Mesodermal cell (in vitro differentiated cells): ENCODE results near the gene COL6A2.
"Not testable (repeated sequence)": the region's sequence is repeated elsewhere in the genome, so short reads cannot be mapped to it uniquely, and the experiment has no call there.

Experiments used
- H3K27ac ChIP-seq: 2 replicates; pipeline ENCODE4 v1.7.0; 2013; ENCODE audit warnings: mild to moderate bottlenecking, low read depth, low read length, moderate library complexity; ENCODE audit not compliant: severe bottlenecking
- H3K36me3 ChIP-seq: 2 replicates; pipeline ENCODE4 v1.7.1; 2013; ENCODE audit warnings: mild to moderate bottlenecking, low read length, moderate library complexity; ENCODE audit not compliant: control insufficient read depth, insufficient read depth
- H3K4me1 ChIP-seq: one replicate; pipeline ENCODE4 v1.7.1; 2013; ENCODE audit warnings: mild to moderate bottlenecking, low read length; ENCODE audit not compliant: insufficient read depth, control insufficient read depth, poor library complexity, severe bottlenecking
- H3K4me3 ChIP-seq: 2 replicates; pipeline ENCODE4 v1.7.0; 2013; ENCODE audit warnings: low read length, control low read depth, mild to moderate bottlenecking; ENCODE audit not compliant: insufficient read depth, poor library complexity, severe bottlenecking; ENCODE audit errors: extremely low read depth
- H3K9me3 ChIP-seq: 2 replicates; pipeline ENCODE4 v1.7.1; 2013; ENCODE audit warnings: mild to moderate bottlenecking, low read length, moderate library complexity; ENCODE audit not compliant: control insufficient read depth
- WGBS, 2 experiments: methylation state at CpG; one replicate each; pipeline ENCODE4 v1.1.5; 2013; ENCODE audit warnings: missing lambda C conversion rate in 2 of 2; ENCODE audit not compliant: insufficient coverage in 2 of 2; 5-methylcytosine and 5-hydroxymethylcytosine counted together

COL6A2 gene

DNA sequence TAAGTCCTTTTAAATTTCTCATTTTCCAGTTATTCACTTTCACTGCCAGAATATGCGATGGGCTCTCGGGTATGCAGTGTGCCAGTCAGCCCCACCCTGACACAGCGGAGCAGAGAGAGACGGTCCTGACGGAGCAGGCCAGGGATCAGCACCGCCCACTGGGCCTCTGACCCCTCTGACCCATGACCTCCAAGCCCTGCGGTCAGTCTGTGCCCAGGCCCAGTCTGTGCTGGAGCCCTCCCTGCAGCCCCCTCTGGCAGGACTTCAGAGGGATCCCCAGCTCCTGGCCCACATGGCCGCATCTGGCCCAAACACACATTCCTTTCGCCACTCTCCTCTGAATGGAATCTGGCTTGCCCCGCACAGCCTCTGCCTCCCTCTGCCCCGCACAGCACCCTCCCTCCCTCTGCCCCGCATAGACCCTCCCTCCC is 43.4 kb upstream of the COL6A2 start:
- no peak overlapping the region for H3K4me3 ChIP-seq
- WGBS, 2 experiments = 78 to 87% methylated on average over 9 to 10 of the region's 12 CpGs
- H3K4me1 ChIP-seq = peaks cover 16% of the 10 kb centered on the region
- H3K9me3 ChIP-seq = peaks cover 8% of the 10 kb centered on the region
- no peak overlapping the region for H3K27ac ChIP-seq
- no peaks in the 10 kb centered on the region for H3K36me3 ChIP-seq

DNA sequence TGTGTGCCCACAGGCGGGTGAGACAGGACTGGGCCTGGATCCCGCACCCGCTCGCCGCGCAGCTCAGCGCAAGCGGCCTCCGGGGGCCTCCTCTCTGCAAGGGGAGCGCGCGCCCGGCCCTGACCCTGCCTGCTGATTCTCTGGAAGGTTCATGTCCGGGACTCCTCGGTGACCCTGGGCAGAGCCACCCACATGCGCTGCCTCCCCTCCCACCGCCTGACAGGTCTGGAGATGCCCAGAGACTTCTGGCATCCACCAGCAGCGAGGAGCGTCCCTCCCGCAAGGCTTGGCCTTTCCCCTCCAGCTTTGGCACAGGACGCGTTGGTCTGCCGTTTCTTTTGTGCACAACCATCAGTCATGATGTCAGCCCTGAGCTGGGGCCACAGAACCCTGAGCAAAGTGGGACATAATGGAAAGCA is 42.0 kb upstream of the COL6A2 start:
- Histone ChIP-seq H3K4me3 (no peak overlapping the region), H3K36me3 (no peaks in the 10 kb centered on the region), H3K27ac (no peak overlapping the region), H3K9me3 (peaks cover 14% of the 10 kb centered on the region), H3K4me1 (peaks cover 9% of the 10 kb centered on the region)
- 93 to 94% methylated on average over 21 to 22 of the region's 23 CpGs for WGBS, 2 experiments

DNA sequence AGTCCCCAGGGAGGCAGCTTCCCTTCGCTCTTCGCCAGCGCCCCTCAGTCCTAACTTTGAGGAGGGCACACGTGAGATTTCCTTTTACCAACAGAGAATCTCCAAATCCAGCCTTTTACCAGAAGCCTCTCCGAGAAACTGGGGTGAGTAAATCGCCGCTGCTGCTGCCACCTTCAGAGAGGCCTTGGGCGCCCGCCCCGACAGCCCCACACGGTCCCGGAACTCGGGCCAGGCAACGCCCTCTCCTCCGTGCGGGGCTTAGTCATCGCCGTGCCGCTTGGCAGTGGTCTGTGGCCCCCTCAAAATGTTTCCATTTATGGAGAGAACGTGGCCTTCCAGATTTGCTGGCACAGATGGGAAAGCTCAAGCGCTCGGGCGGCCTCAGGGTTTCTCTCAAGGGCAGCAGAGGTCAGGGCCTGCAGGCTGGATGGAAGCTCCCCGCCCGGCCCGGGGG is 41.4 kb upstream of the COL6A2 start:
- no peaks in the 10 kb centered on the region for H3K36me3 ChIP-seq
- peaks cover 9% of the 10 kb centered on the region for H3K4me1 ChIP-seq
- peaks cover 20% of the 10 kb centered on the region for H3K9me3 ChIP-seq
- no peak overlapping the region for H3K27ac ChIP-seq
- 87 to 89% methylated on average over 24 to 26 of the region's 26 CpGs for WGBS, 2 experiments
- H3K4me3 ChIP-seq = no peak overlapping the region

DNA sequence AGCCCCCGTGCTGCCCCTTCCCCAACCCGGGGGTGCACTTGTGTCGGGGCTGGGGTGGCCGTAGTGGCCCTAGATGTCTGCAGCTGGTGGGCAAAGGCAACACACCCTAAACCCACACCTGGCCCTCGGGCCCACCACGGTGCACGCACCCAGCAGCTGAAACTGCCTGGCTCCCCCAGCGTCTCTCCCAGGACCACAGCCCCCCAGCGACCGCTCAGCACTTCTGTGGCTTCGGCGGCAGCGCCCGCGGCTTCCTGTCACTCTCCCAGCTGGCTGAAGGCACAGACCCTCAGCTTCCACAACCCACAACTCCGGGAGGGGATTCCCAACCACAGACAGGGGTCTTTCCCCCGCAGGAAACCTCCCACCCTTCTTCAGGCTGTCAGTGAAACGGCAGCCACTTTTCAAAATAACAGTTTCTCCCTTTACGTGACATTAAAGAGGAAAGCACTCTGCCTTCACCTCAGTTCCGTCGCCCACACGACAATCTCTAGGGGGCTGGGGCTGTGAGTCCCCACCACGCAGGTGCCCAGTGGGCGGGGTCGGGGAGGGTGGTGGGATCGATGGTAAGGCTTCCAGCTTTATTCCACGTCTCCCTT is 40.7 kb upstream of the COL6A2 start:
- 90 to 92% methylated on average over 15 to 27 of the region's 27 CpGs for WGBS, 2 experiments
- H3K4me1 ChIP-seq = peaks cover 9% of the 10 kb centered on the region

DNA sequence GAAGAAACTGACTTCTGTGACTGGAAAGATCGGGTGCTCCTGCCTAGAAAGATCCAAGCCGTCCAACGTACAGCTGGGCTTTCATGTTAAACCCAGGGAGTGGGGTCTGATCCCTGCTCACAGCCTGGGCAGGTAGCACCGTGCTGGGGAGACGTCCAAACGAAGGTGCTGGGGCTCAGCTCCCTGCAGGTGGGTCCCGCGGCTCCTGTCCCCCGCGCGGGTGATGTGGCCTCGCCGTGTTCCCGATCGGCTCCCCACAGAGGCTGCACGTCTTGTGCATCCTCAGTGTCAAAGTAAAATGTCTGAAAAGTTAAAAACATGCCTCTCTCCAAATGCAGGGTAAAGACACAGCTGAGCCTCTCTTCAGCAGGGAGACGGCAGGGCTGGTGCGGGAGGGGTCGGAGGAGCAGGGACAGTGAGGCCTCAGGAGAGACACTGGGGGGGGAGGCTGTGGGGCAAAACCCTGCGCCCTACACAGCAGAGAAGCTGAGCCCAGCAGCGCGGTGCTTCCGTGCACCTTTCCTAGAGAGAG is 40.1 kb upstream of the COL6A2 start:
- no peak overlapping the region for H3K27ac ChIP-seq
- H3K4me1 ChIP-seq = peaks cover 9% of the 10 kb centered on the region
- H3K9me3 ChIP-seq = peaks cover 31% of the 10 kb centered on the region
- 89 to 91% methylated on average over 19 to 23 of the region's 23 CpGs for WGBS, 2 experiments
- H3K36me3 ChIP-seq = no peaks in the 10 kb centered on the region
- no peak overlapping the region for H3K4me3 ChIP-seq

More for the DNA sequence above, 40.7 kb upstream of the COL6A2 start:
- H3K27ac ChIP-seq = no peak overlapping the region
- no peak overlapping the region for H3K4me3 ChIP-seq
- H3K9me3 ChIP-seq = peaks cover 26% of the 10 kb centered on the region
- no peaks in the 10 kb centered on the region for H3K36me3 ChIP-seq

DNA sequence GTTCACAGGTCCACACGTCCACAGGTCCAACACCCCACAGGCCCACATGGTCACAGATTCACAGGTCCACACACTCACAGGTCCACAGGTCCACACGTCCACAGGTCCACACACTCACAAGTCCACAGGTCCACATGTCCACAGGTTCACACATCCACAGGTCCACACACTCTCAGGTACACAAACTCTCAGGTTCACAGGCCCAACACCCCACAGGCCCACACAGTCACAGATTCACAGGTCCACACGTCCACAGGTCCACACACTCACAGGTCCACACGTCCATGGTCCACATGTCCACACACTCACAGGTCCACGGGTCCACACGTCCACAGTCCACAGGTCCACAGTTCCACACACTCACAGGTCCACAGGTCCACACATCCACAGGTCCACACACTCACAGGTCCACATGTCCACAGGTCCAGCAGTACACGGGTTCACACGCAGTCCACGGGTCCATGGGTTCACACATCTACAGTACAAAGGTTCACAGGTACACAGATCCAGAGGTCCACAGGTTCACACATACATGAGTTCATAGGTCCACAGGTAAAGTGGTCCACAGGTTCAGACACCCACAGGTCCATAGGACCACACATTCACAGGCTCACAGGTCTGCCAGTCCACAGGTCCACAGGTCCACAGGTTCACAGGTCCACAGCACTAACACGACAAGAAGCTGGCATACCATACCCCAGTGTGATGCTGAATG is 39.3 kb upstream of the COL6A2 start:
- Histone ChIP-seq H3K27ac (no peak overlapping the region), H3K4me1 (peaks cover 6% of the 10 kb centered on the region), H3K9me3 (peaks cover 34% of the 10 kb centered on the region), H3K36me3 (no peaks in the 10 kb centered on the region), H3K4me3 (no peak overlapping the region)
- WGBS, 2 experiments = 81 to 91% methylated on average over 6 to 10 of the region's 10 CpGs

DNA sequence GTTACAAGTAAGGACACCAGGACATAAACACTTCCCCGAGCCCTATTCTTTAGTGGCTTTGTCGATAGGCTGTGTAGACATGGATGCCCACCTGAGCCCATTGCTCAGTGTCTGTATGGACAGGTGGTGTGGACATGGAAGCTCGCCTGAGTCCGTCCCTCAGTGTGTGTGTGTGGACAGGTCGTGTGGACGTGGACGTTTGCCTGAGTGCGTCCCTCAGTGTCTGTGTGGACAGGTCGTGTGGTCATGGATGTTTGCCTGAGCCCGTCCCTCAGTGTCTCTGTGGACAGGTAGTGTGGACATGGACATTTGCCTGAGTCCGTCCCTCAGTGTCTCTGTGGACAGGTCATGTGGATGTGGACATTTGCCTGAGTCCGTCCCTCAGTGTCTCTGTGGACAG is 38.7 kb upstream of the COL6A2 start:
- Histone ChIP-seq H3K4me3 (no peak overlapping the region), H3K27ac (no peak overlapping the region), H3K9me3 (peaks cover 34% of the 10 kb centered on the region), H3K36me3 (no peaks in the 10 kb centered on the region), H3K4me1 (peaks cover 6% of the 10 kb centered on the region)
- WGBS, 2 experiments = 85 to 86% methylated on average over 11 to 12 of the region's 12 CpGs

DNA sequence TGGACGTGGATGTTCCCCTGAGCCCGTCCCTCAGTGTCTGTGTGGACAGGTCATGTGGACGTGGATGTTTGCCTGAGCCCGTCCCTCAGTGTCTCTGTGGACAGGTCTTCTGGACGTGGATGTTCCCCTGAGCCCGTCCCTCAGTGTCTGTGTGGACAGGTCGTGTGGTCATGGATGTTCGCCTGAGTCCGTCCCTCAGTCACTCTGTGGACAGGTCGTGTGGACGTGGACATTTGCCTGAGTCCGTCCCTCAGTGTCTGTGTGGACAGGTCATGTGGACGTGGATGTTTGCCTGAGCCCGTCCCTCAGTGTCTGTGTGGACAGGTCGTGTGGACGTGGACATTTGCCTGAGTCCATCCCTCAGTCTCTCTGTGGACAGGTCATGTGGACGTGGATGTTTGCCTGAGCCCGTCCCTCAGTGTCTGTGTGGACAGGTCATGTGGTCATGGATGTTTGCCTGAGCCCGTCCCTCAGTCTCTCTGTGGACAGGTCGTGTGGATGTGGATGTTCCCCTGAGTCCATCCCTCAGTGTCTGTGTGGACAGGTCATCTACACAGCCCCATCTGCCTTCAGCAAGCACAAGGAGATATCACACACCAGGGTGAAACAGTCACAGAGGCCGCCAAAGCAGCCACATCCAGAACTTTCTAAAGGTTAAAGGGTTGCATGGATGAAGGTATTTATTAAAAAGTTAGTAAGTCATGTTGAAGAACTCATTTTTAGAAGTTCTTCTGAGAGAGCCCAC is 38.0 kb upstream of the COL6A2 start:
- H3K27ac ChIP-seq, H3K36me3 ChIP-seq, H3K4me3 ChIP-seq, H3K4me1 ChIP-seq: not testable (repeated sequence)
- peaks cover 34% of the 10 kb centered on the region for H3K9me3 ChIP-seq
- 94 to 96% methylated on average over 17 to 18 of the region's 21 CpGs for WGBS, 2 experiments

DNA sequence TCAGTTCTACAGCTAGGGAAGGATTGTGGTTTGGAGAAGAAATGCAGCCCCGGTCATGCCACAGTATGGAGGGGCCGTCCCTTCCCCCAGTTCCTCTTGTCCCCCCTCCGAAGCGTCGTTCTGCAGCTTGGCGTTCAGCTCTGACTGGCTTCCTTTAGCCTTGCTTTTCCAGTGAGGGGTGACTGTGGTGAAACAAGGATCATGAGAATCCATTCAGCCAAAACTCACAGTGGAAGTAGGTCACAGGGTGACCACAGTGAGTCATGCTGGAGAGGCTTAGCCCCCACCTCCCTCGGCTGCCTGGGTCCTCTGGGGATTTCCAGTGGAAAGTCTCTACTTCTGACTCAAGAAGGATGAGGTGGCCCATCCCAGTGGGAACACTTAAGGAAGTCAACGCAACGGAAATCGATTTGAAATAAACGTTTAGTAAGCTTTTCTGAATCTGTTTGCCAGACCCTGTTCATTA is 37.3 kb upstream of the COL6A2 start:
- H3K4me1 ChIP-seq = peaks cover 6% of the 10 kb centered on the region
- no peak overlapping the region for H3K27ac ChIP-seq
- H3K36me3 ChIP-seq = no peaks in the 10 kb centered on the region
- H3K4me3 ChIP-seq = no peak overlapping the region
- H3K9me3 ChIP-seq = peaks cover 34% of the 10 kb centered on the region
- 90 to 93% methylated on average over 7 to 9 of the region's 11 CpGs for WGBS, 2 experiments

DNA sequence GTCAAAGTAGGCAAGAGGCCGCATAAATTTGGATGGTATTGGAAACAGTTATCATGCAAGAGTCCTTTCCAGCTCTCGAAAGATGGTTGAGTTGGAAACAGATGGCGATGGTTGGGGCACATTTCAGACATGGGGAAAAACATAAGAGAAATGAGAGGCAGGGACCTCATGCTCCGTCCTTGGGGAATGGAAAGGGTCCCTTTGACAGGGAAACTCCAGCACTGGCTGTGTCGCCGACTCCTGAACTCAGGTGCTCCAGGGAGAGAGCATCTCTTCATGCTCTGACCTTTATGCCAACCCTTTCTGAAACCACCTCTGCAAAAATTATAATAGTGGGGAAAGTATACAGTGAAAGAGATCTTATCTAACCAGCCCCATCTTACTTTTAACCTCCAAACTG is 36.8 kb upstream of the COL6A2 start:
- H3K27ac ChIP-seq = no peak overlapping the region
- H3K4me1 ChIP-seq = peaks cover 10% of the 10 kb centered on the region
- H3K36me3 ChIP-seq = no peaks in the 10 kb centered on the region
- H3K4me3 ChIP-seq = no peak overlapping the region
- peaks cover 34% of the 10 kb centered on the region for H3K9me3 ChIP-seq
- WGBS, 2 experiments = 87 to 96% methylated on average over 5 to 6 of the region's 6 CpGs
